Adipose tissue (tissue), 3 donors: ENCODE results near the gene KCNA2. TPM values are rescaled to one million over a fixed set of nuclear protein-coding genes. Genes with fewer than 3 reads are reported as not detected.

ENCODE experiments used
- H3K27ac ChIP-seq: one replicate; pipeline ENCODE4 v1.5.1; 2013; ENCODE audit warnings: low read depth, low read length
- WGBS, 3 donors: extraction: QIAGEN DNeasy Blood & Tissue Kit; methylation state at CpG; one replicate each; pipeline ENCODE4 v1.1.7; 2013; 5-methylcytosine and 5-hydroxymethylcytosine counted together
- polyA plus RNA-seq, 3 donors: library from polyadenylated mRNA; stranded (reverse); fragments of 200-250 nt; gene quantifications; one replicate each; pipeline ENCODE4 v1.2.3, GENCODE V29; 2013
- donor health status: healthy with polysubstance abuse.
- donor health status: Bipolar disorder and iron deficiency.
- donor health status: healthy.

The KCNA2 gene
- polyA plus RNA-seq, 3 donors, result 0.45 to 3.5 (median 0.51) TPM

GRCh38 chr1:110554871-110555801 is 51.0 kb downstream of the KCNA2 start:
- 8 to 10% (median 9%) methylated on average over 52 to 53 of the region's 53 CpGs for WGBS, 3 donors
- no peak overlapping the region for H3K27ac ChIP-seq

- 73 to 100% (median 79%) methylated on average over 1 of the region's 1 CpG for WGBS, 3 donors
- H3K27ac ChIP-seq, result no peak overlapping the region
Observed at GRCh38 chr1:110551278-110551809, 54.8 kb downstream of the KCNA2 start.

GRCh38 chr1:110549831-110550230 is 56.3 kb downstream of the KCNA2 start:
- 42 to 66% (median 66%) methylated on average over 2 of the region's 2 CpGs for WGBS, 3 donors
- H3K27ac ChIP-seq, result no peak overlapping the region

- no peak overlapping the region for H3K27ac ChIP-seq
- 49 to 71% (median 56%) methylated on average over 4 of the region's 4 CpGs for WGBS, 3 donors
Observed at GRCh38 chr1:110548381-110548780, 57.8 kb downstream of the KCNA2 start.

- 57 to 65% (median 63%) methylated on average over 2 of the region's 2 CpGs for WGBS, 3 donors
- no peak overlapping the region for H3K27ac ChIP-seq
Observed at GRCh38 chr1:110547017-110547416, 59.1 kb downstream of the KCNA2 start.

GRCh38 chr1:110545492-110545891 is 60.7 kb downstream of the KCNA2 start:
- WGBS, 3 donors, result 40 to 52% (median 45%) methylated on average over 2 of the region's 2 CpGs
- H3K27ac ChIP-seq, result no peak overlapping the region

- 53 to 67% (median 64%) methylated on average over 3 of the region's 3 CpGs for WGBS, 3 donors
- H3K27ac ChIP-seq, result no peak overlapping the region
Observed at GRCh38 chr1:110544753-110545152, 61.4 kb downstream of the KCNA2 start.

Other genes with a start within 250 kb of the KCNA2 start
- 1 to 10 TPM in 2 of 3 donors, under 1 TPM in 1; 0.35 to 7.5 (median 2.9) TPM for gene SLC16A4, start 215.3 kb downstream of the KCNA2 start, polyA plus RNA-seq
- gene LAMTOR5, start 198.7 kb downstream of the KCNA2 start, polyA plus RNA-seq, result 100 to 1,000 TPM; 135 to 332 (median 309) TPM
- gene PROK1, start 155.2 kb downstream of the KCNA2 start, polyA plus RNA-seq, result 1 to 10 TPM in 2 of 3 donors, under 1 TPM in 1; 0.06 to 5.1 (median 2.7) TPM
- not detected for gene KCNA10, start 87.2 kb downstream of the KCNA2 start, polyA plus RNA-seq
- gene KCNA3, start 68.6 kb upstream of the KCNA2 start, polyA plus RNA-seq, result under 1 TPM in 2 of 3 donors, not detected in 1; 0.24 to 0.36 TPM